ENCODE data around the gene HSPB6.

DNA sequence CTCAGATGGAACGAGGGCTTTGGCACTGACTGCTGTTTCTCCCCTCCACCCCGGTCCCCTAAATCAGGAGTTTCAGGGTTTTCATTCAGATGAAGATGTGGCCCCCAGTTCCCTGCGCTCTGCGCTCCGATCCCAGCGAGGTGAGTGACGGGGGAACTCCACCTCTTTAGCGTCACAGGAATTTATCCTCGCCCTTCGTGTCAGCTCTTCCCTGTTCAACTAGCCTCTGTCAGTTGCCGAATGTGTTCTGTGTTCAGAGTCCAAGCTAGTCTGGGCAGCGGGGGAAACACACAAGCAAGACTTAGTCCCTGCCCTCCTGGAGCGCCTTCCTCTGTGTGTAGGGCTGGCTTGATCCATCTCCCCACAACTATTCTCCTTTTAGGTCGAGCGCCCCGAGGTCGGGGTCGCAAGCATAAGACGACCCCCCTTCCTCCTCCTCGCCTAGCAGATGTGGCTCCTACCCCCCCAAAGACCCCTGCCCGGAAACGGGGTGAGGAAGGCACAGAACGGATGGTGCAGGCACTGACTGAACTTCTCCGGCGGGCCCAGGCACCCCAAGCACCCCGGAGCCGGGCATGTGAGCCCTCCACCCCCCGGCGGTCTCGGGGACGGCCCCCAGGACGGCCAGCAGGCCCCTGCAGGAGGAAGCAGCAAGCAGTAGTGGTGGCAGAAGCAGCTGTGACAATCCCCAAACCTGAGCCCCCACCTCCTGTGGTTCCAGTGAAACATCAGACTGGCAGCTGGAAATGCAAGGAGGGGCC lies 37.2 kb downstream of the HSPB6 start:
- TF ChIP-seq, protein P1, sequence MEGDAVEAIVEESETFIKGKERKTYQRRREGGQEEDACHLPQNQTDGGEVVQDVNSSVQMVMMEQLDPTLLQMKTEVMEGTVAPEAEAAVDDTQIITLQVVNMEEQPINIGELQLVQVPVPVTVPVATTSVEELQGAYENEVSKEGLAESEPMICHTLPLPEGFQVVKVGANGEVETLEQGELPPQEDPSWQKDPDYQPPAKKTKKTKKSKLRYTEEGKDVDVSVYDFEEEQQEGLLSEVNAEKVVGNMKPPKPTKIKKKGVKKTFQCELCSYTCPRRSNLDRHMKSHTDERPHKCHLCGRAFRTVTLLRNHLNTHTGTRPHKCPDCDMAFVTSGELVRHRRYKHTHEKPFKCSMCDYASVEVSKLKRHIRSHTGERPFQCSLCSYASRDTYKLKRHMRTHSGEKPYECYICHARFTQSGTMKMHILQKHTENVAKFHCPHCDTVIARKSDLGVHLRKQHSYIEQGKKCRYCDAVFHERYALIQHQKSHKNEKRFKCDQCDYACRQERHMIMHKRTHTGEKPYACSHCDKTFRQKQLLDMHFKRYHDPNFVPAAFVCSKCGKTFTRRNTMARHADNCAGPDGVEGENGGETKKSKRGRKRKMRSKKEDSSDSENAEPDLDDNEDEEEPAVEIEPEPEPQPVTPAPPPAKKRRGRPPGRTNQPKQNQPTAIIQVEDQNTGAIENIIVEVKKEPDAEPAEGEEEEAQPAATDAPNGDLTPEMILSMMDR (IDR thresholded peaks at IDR 0.05): no peak
- TF ChIP-seq POLR2AphosphoS5 (IDR thresholded peaks at IDR 0.05; ENCODE audit: low read depth, low read length) (no peak), SIN3A (IDR thresholded peaks at IDR 0.05; ENCODE audit: borderline replicate concordance, insufficient read depth, low read depth, low read length) (no peak), TCF7L2 (IDR thresholded peaks at IDR 0.05; ENCODE audit: low read depth, low read length) (no peak)
- TF ChIP-seq, protein P2, sequence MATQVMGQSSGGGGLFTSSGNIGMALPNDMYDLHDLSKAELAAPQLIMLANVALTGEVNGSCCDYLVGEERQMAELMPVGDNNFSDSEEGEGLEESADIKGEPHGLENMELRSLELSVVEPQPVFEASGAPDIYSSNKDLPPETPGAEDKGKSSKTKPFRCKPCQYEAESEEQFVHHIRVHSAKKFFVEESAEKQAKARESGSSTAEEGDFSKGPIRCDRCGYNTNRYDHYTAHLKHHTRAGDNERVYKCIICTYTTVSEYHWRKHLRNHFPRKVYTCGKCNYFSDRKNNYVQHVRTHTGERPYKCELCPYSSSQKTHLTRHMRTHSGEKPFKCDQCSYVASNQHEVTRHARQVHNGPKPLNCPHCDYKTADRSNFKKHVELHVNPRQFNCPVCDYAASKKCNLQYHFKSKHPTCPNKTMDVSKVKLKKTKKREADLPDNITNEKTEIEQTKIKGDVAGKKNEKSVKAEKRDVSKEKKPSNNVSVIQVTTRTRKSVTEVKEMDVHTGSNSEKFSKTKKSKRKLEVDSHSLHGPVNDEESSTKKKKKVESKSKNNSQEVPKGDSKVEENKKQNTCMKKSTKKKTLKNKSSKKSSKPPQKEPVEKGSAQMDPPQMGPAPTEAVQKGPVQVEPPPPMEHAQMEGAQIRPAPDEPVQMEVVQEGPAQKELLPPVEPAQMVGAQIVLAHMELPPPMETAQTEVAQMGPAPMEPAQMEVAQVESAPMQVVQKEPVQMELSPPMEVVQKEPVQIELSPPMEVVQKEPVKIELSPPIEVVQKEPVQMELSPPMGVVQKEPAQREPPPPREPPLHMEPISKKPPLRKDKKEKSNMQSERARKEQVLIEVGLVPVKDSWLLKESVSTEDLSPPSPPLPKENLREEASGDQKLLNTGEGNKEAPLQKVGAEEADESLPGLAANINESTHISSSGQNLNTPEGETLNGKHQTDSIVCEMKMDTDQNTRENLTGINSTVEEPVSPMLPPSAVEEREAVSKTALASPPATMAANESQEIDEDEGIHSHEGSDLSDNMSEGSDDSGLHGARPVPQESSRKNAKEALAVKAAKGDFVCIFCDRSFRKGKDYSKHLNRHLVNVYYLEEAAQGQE (IDR thresholded peaks at IDR 0.05; ENCODE audit: insufficient read depth in 1 of 2, low read depth in 2 of 2, low read length in 1 of 2): no peak
